Measurements from ENCODE around the gene PTPRB. TPM values are rescaled to one million over a fixed set of nuclear protein-coding genes. Genes with fewer than 3 reads are reported as not detected.

The PTPRB gene
- total RNA-seq, 6 donors from 2014 or later = 68.8 to 113 (median 80.8) TPM

GRCh38 chr12:70529647-70530046 lies 107.6 kb downstream of the PTPRB start:
- Histone ChIP-seq H3K27me3 (no peaks in the 10 kb centered on the region), H3K9me3 (no peaks in the 10 kb centered on the region), H3K4me1 (no peaks in the 10 kb centered on the region), H3K27ac (no peak overlapping the region), H3K36me3 (peaks cover 0 to 30% (median 1%) of the 10 kb centered on the region in 4 donors), H3K4me3 (no peak overlapping the region)
- no peak for DNase-seq
- TF ChIP-seq CTCF (IDR thresholded peaks at IDR 0.05) (no peak), POLR2AphosphoS5 (IDR thresholded peaks at IDR 0.05) (no peak), EP300 (IDR thresholded peaks at IDR 0.05) (no peak), POLR2A (IDR thresholded peaks at IDR 0.05) (no peak)
- ATAC-seq (ENCODE audit: low FRiP score in 2 of 2) = no peak
- 86 to 88% methylated on average over 3 of the region's 3 CpGs for WGBS, 2 donors

DNA sequence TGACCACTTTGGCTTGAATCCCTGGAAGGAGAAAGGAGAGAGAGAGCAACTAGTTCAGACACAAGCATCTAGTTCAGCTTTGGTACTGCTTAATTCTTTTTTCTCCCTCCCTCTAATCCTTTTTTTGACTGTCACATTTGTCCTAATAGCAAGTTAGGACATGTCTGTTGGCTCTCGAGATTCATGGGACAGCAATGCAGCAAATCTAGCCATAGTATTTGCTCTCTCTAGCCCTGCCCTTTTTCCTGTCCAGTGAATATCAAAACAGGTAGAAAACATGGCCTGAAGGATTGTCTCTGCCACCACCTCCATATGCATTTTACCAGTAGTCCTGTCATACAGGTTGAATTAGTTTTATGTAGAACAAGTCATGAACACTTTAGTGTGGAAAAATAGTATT lies 116.4 kb downstream of the PTPRB start:
- no peaks in the 10 kb centered on the region for H3K9me3 ChIP-seq
- no peak overlapping the region for H3K4me3 ChIP-seq
- no peak for DNase-seq
- TF ChIP-seq POLR2A (IDR thresholded peaks at IDR 0.05) (no peak), POLR2AphosphoS5 (IDR thresholded peaks at IDR 0.05) (no peak), EP300 (IDR thresholded peaks at IDR 0.05) (no peak), CTCF (IDR thresholded peaks at IDR 0.05) (no peak)
- peaks cover 0 to 33% (median 0%) of the 10 kb centered on the region in 4 donors for H3K36me3 ChIP-seq
- no peak overlapping the region for H3K27ac ChIP-seq
- WGBS, 2 donors = 79 to 88% methylated on average over 1 of the region's 1 CpG
- H3K4me1 ChIP-seq = no peaks in the 10 kb centered on the region
- no peaks in the 10 kb centered on the region for H3K27me3 ChIP-seq
- no peak for ATAC-seq (ENCODE audit: low FRiP score in 2 of 2)

DNA sequence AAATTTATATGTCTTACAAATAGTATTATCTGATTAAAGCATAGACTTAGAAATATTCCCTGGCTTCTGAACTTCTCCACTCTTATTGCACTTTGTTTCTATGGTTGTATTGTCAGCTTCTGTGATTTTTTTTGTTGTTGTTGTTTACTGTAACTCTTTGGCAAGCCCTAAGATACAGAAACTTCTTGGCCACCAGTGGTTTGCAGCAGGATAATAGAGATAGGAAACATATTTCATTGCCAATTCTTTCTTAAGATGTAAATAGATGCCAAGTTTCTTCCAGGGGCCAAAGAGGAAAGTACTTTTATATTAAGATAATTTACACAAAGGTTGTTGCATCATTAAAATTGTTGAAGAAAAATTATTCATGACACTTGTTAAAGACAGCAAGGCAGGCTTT lies 123.8 kb downstream of the PTPRB start:
- Histone ChIP-seq H3K4me3 (no peak overlapping the region), H3K36me3 (no peaks in the 10 kb centered on the region), H3K27me3 (no peaks in the 10 kb centered on the region), H3K4me1 (peaks cover 0 to 3% (median 0%) of the 10 kb centered on the region in 4 donors), H3K9me3 (peaks cover 0 to 2% (median 0%) of the 10 kb centered on the region in 4 donors), H3K27ac (no peak overlapping the region)
- no peak for ATAC-seq (ENCODE audit: low FRiP score in 2 of 2)
- no peak for DNase-seq
- TF ChIP-seq POLR2A (IDR thresholded peaks at IDR 0.05) (no peak), CTCF (IDR thresholded peaks at IDR 0.05) (no peak), EP300 (IDR thresholded peaks at IDR 0.05) (no peak), POLR2AphosphoS5 (IDR thresholded peaks at IDR 0.05) (no peak)

- Histone ChIP-seq H3K27ac (no peak overlapping the region), H3K27me3 (no peaks in the 10 kb centered on the region), H3K4me3 (no peak overlapping the region), H3K4me1 (no peaks in the 10 kb centered on the region), H3K9me3 (peaks cover 0 to 6% (median 0%) of the 10 kb centered on the region in 4 donors), H3K36me3 (no peaks in the 10 kb centered on the region)
- DNase-seq (no peak), ATAC-seq (ENCODE audit: low FRiP score in 2 of 2) (no peak)
- 97 to 100% methylated on average over 1 of the region's 1 CpG for WGBS, 2 donors
- TF ChIP-seq POLR2AphosphoS5 (IDR thresholded peaks at IDR 0.05) (no peak), CTCF (IDR thresholded peaks at IDR 0.05) (no peak), EP300 (IDR thresholded peaks at IDR 0.05) (no peak), POLR2A (IDR thresholded peaks at IDR 0.05) (no peak)
These were observed 129.1 kb downstream of the PTPRB start for GRCh38 chr12:70508178-70508577.

DNA sequence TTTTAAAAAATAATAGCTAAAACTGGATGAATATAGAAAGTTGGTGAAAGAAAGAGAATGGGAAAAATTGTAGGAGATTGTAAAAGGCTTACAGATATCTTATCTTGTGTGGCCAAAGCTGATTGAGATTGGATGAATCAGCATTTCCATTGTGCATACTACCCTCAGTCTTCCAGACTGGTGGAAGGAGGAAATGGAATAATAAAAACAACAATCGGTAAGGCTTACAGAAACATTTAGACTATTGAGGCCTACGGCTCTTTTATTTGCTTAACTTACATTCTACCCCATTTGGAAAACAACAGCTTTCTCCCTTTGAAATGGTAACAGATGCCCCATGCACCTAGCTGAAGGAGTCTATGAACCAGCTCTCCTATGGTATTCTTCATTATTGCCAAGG lies 129.8 kb downstream of the PTPRB start:
- Histone ChIP-seq H3K36me3 (no peaks in the 10 kb centered on the region), H3K9me3 (peaks cover 0 to 6% (median 0%) of the 10 kb centered on the region in 4 donors), H3K27me3 (no peaks in the 10 kb centered on the region), H3K4me3 (no peak overlapping the region), H3K4me1 (no peaks in the 10 kb centered on the region), H3K27ac (no peak overlapping the region)
- TF ChIP-seq EP300 (IDR thresholded peaks at IDR 0.05) = no peak
- TF ChIP-seq POLR2A (IDR thresholded peaks at IDR 0.05) = no peak
- no peak for TF ChIP-seq CTCF (IDR thresholded peaks at IDR 0.05)
- TF ChIP-seq POLR2AphosphoS5 (IDR thresholded peaks at IDR 0.05) = no peak
- no peak for DNase-seq
- ATAC-seq (ENCODE audit: low FRiP score in 2 of 2) = no peak
- 43 to 57% methylated on average over 2 of the region's 2 CpGs for WGBS, 2 donors
